Mesendoderm (in vitro differentiated cells): ENCODE results near the gene CCDC83.
"Not testable (repeated sequence)": the region's sequence is repeated elsewhere in the genome, so short reads cannot be mapped to it uniquely, and the experiment has no call there.

ENCODE experiments used
- DNase-seq: peaks from one replicate; pipeline ENCODE4 v3.0.0; 2013
- H2AK5ac ChIP-seq: 2 replicates; pipeline ENCODE4 v1.6.1; 2013; ENCODE audit warnings: low read length, inconsistent platforms
- H2BK120ac ChIP-seq: 2 replicates; pipeline ENCODE4 v1.6.1; 2013; ENCODE audit warnings: low read depth, mild to moderate bottlenecking, low read length, moderate library complexity, mixed read lengths
- H2BK15ac ChIP-seq: replicated peaks from 2 replicates; pipeline ENCODE4 v1.6.1; 2013; ENCODE audit warnings: low read depth, mild to moderate bottlenecking, moderate library complexity
- H2BK5ac ChIP-seq: 2 replicates; pipeline ENCODE4 v1.6.1; 2013; ENCODE audit warnings: low read length, inconsistent platforms
- H3K18ac ChIP-seq: 2 replicates; pipeline ENCODE4 v1.6.1; 2013; ENCODE audit warnings: mild to moderate bottlenecking, low read length, mixed read lengths
- H3K23ac ChIP-seq: one replicate; pipeline ENCODE4 v1.6.1; 2013; ENCODE audit warnings: low read length
- H3K27ac ChIP-seq: 2 replicates; pipeline ENCODE4 v1.5.1; 2013; ENCODE audit warnings: low read depth, mild to moderate bottlenecking, inconsistent platforms, low read length, moderate library complexity
- H3K27me3 ChIP-seq: 2 replicates; pipeline ENCODE4 v1.6.1; 2013; ENCODE audit warnings: low read length, control low read depth, mild to moderate bottlenecking, inconsistent platforms; ENCODE audit not compliant: insufficient read depth, poor library complexity
- H3K36me3 ChIP-seq: 2 replicates; pipeline ENCODE4 v1.6.1; 2013; ENCODE audit warnings: low read length, inconsistent platforms; ENCODE audit not compliant: control insufficient read depth, insufficient read depth
- H3K4ac ChIP-seq: one replicate; pipeline ENCODE4 v1.6.1; 2013; ENCODE audit warnings: low read depth, mild to moderate bottlenecking, low read length, moderate library complexity
- H3K4me1 ChIP-seq: 2 replicates; pipeline ENCODE4 v1.6.1; 2013; ENCODE audit warnings: low read depth, low read length, inconsistent platforms; ENCODE audit not compliant: control insufficient read depth
- H3K4me2 ChIP-seq: 2 replicates; pipeline ENCODE4 v1.6.1; 2013; ENCODE audit warnings: low read length
- H3K4me3 ChIP-seq: 2 replicates; pipeline ENCODE4 v1.5.1; 2013; ENCODE audit warnings: mild to moderate bottlenecking, low read length
- H3K56ac ChIP-seq: one replicate; pipeline ENCODE4 v1.6.1; 2013; ENCODE audit warnings: low read length
- H3K79me1 ChIP-seq: 2 replicates; pipeline ENCODE4 v1.6.1; 2013; ENCODE audit warnings: low read length, inconsistent platforms
- H3K79me2 ChIP-seq: 2 replicates; pipeline ENCODE4 v1.6.1; 2013; ENCODE audit warnings: mild to moderate bottlenecking, low read length; ENCODE audit not compliant: control insufficient read depth, insufficient read depth
- H3K9ac ChIP-seq: 2 replicates; pipeline ENCODE4 v1.6.1; 2013; ENCODE audit warnings: low read length, inconsistent platforms
- H4K5ac ChIP-seq: one replicate; pipeline ENCODE4 v1.6.1; 2013; ENCODE audit warnings: low read length
- H4K8ac ChIP-seq: one replicate; pipeline ENCODE4 v1.6.1; 2013; ENCODE audit warnings: low read depth, mild to moderate bottlenecking, control low read depth, low read length, moderate library complexity
- WGBS: extraction: QIAGEN DNeasy Blood & Tissue Kit; methylation state at CpG from one replicate; pipeline ENCODE4 v1.1.7; 2013; ENCODE audit warnings: low lambda C conversion rate, missing lambda C conversion rate; ENCODE audit not compliant: insufficient coverage; ENCODE audit errors: extremely low coverage; 5-methylcytosine and 5-hydroxymethylcytosine counted together

Gene CCDC83

DNA sequence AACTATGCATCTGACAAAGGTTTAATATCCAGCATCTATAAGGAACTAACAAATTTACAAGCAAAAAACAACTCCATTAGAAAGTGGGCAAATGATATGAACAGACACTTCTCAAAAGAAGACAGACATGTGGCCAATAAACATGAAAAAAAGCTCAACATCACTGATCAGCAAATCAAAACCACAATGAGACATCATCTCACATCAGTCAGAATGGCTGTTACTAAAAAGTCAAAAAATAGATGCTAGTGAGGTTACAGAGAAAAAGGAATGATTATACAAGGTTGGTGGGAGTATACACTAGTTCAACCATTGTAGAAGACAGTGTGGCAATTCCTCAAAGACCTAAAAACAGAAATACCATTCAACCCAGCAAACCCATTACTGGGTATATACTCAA is 14.3 kb upstream of the CCDC83 start:
- not testable (repeated sequence) for H3K4me2 ChIP-seq, H4K8ac ChIP-seq, H3K9ac ChIP-seq, H3K36me3 ChIP-seq, H2BK15ac ChIP-seq, H3K27me3 ChIP-seq, H3K79me2 ChIP-seq, H4K5ac ChIP-seq, H3K4me3 ChIP-seq, H3K4ac ChIP-seq, H3K23ac ChIP-seq, H3K56ac ChIP-seq, DNase-seq, H2AK5ac ChIP-seq, H3K18ac ChIP-seq, H3K4me1 ChIP-seq, H3K79me1 ChIP-seq, H2BK120ac ChIP-seq, H3K27ac ChIP-seq, H2BK5ac ChIP-seq

DNA sequence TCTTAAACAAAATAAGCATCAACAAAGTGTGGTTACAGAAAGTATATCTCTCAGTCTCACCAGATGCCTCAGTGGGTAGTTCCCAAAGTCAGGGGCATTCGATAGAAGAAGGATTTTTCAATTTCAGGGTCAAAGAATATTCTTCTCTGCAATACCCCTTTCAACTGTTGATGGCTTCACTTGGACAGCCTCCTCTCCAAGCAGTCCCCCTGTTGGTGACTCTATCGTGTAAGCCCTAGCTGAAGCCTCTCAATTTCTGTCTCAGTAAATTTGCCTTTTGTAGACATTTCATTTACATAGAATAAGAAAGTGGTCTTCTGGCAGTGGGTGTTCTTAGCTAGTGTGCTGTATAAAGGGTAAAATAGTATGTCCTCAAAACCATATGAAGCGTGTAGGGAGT is 11.3 kb upstream of the CCDC83 start:
- no peak overlapping the region for H3K4me3 ChIP-seq
- no CpG with 5 or more reads among the region's 3 CpGs for WGBS
- H3K79me1 ChIP-seq = no peaks in the 10 kb centered on the region
- no peak overlapping the region for H3K27ac ChIP-seq
- H4K8ac ChIP-seq = no peak overlapping the region
- no peaks in the 10 kb centered on the region for H3K79me2 ChIP-seq
- H2BK120ac ChIP-seq = no peak overlapping the region
- H3K23ac ChIP-seq = no peak overlapping the region
- H3K4ac ChIP-seq = no peak overlapping the region
- no peak overlapping the region for H4K5ac ChIP-seq
- no peak overlapping the region for H3K18ac ChIP-seq
- peak; percentile 26 for DNase-seq
- no peak overlapping the region for H3K56ac ChIP-seq
- H3K4me2 ChIP-seq = no peak overlapping the region
- H3K36me3 ChIP-seq = no peaks in the 10 kb centered on the region
- H3K27me3 ChIP-seq = no peaks in the 10 kb centered on the region
- H2BK15ac ChIP-seq = no peak overlapping the region
- peaks cover 2% of the 10 kb centered on the region for H3K4me1 ChIP-seq
- H3K9ac ChIP-seq = no peak overlapping the region
- no peak overlapping the region for H2BK5ac ChIP-seq
- no peak overlapping the region for H2AK5ac ChIP-seq

DNA sequence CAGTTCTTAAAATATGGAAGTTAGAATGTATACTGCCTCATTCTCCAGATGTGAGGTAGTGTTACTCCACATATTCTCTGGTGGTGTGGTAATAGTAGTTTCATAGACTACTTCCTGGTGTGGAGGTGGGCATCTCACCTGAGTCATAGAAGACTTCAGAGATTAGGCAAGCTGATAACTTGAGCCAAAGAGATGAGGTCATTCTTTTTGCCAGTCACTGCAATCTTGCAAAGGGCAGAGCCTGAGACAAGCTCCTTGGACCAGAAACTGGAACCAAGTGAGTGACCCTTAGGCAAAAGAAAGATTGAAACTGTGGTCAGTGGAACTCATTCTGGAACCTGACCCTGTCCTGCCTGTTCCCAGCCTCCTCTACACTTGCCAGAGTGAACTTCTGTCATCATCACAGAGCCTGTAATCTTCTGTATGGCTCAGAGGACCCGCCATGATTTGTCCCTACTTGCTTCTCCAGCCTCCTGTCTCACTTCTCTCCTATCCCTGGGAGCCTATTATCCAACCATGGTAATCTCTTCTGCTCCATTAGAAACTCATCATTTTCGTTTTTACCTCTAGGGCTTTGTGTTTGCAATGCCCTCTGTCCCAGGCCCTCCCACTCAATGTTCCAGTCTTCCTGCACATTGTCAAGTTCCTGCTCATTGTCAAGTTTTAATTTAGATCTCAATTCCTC is 10.6 kb upstream of the CCDC83 start:
- no peak overlapping the region for H3K23ac ChIP-seq
- no peak overlapping the region for H2BK120ac ChIP-seq
- no peak overlapping the region for H3K9ac ChIP-seq
- no peaks in the 10 kb centered on the region for H3K36me3 ChIP-seq
- WGBS = no CpG with 5 or more reads among the region's 2 CpGs
- no peak overlapping the region for H2AK5ac ChIP-seq
- H4K5ac ChIP-seq = no peak overlapping the region
- no peak overlapping the region for H3K56ac ChIP-seq
- H3K27ac ChIP-seq = no peak overlapping the region
- H3K4ac ChIP-seq = no peak overlapping the region
- H4K8ac ChIP-seq = no peak overlapping the region
- H2BK15ac ChIP-seq = no peak overlapping the region
- peak; percentile 81 for DNase-seq
- H3K79me2 ChIP-seq = no peaks in the 10 kb centered on the region
- H3K4me3 ChIP-seq = no peak overlapping the region
- no peaks in the 10 kb centered on the region for H3K27me3 ChIP-seq
- H3K4me2 ChIP-seq = no peak overlapping the region
- H3K79me1 ChIP-seq = no peaks in the 10 kb centered on the region
- peaks cover 2% of the 10 kb centered on the region for H3K4me1 ChIP-seq
- no peak overlapping the region for H2BK5ac ChIP-seq
- H3K18ac ChIP-seq = no peak overlapping the region

DNA sequence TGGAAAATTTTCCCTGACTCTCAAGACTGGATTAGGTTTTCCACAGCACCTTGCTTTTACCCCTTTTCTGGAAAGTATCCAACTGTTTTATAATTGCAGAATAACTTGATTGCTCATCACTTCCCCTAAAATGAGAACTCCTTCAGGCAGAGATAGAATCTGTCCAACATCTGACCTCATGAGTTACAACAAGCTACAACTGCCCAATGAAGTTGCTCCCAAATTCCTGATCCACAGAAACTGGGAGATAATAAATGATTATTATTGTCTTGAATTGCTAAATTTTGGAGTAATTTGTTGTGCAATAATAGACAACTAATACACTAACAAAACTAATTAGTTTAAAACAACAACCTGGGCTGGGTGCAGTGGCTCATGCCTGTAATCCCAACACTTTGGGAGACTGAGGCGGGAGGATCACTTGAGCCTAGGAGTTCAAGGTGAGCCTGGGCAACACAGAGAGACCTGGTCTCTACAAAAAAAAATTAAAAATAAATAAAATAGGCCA is 10.0 kb upstream of the CCDC83 start:
- Histone ChIP-seq H3K18ac (no peak overlapping the region), H3K56ac (no peak overlapping the region), H4K5ac (no peak overlapping the region), H3K4me3 (no peak overlapping the region), H3K36me3 (no peaks in the 10 kb centered on the region), H3K27ac (no peak overlapping the region), H2BK5ac (no peak overlapping the region), H4K8ac (no peak overlapping the region), H3K9ac (no peak overlapping the region), H2BK120ac (no peak overlapping the region), H3K23ac (no peak overlapping the region), H3K4ac (no peak overlapping the region), H3K79me1 (no peaks in the 10 kb centered on the region), H2AK5ac (no peak overlapping the region), H2BK15ac (no peak overlapping the region), H3K4me2 (no peak overlapping the region), H3K4me1 (peaks cover 2% of the 10 kb centered on the region), H3K27me3 (no peaks in the 10 kb centered on the region), H3K79me2 (no peaks in the 10 kb centered on the region)
- no peak for DNase-seq
- WGBS = no CpG with 5 or more reads among the region's 1 CpG

DNA sequence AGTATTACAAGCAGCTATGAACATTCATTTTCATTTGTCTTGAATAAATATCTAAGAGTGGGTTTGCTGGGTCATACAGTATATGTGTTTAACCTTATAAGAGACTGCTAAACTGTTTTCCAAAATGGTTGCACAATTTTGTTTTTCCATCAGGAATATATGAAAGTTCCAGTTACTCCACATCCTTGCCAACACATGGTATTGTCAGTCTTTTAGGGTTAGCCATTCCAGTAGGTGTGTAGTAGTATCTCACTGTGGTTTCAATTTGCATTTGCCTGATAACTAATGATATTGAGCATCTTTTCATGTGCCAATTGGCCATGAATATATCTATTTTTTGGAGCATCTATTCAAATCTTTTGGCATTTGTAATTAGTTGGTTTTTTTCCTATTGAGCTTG is 7.7 kb upstream of the CCDC83 start:
- Histone ChIP-seq H3K79me1 (no peaks in the 10 kb centered on the region), H2BK5ac (no peak overlapping the region), H3K18ac (no peak overlapping the region), H3K4me2 (no peak overlapping the region), H3K27ac (no peak overlapping the region), H3K23ac (no peak overlapping the region), H2BK15ac (no peak overlapping the region), H3K4me1 (peaks cover 2% of the 10 kb centered on the region), H2BK120ac (no peak overlapping the region), H3K27me3 (no peaks in the 10 kb centered on the region), H3K4ac (no peak overlapping the region), H4K8ac (no peak overlapping the region), H3K9ac (no peak overlapping the region), H4K5ac (no peak overlapping the region), H3K4me3 (no peak overlapping the region), H2AK5ac (no peak overlapping the region), H3K56ac (no peak overlapping the region), H3K36me3 (no peaks in the 10 kb centered on the region), H3K79me2 (no peaks in the 10 kb centered on the region)
- no peak for DNase-seq

DNA sequence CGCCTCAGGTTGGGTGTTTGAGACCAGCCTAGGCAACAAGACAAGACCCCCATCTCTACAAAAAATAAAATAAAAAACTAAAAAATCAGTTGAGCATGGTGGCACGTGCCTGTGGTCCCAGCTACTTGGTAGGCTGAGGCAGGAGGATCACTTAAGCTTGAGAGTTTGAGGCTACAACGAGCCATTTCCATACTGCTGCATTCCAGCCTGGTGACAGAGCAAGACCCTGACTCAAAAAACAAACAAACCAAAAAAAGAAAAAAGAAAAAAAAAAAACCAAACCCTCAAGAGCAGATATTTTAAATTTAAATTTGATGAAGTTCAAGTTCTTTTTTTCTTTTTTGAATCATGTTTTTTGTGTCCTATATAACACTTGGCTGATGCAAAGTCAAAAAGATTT is 7.2 kb upstream of the CCDC83 start:
- Histone ChIP-seq H3K23ac (no peak overlapping the region), H2BK15ac (no peak overlapping the region), H3K27ac (no peak overlapping the region), H3K79me1 (no peaks in the 10 kb centered on the region), H3K36me3 (no peaks in the 10 kb centered on the region), H3K9ac (no peak overlapping the region), H3K79me2 (no peaks in the 10 kb centered on the region), H2BK120ac (no peak overlapping the region), H3K4me1 (peaks cover 2% of the 10 kb centered on the region), H3K27me3 (no peaks in the 10 kb centered on the region), H4K8ac (no peak overlapping the region), H2BK5ac (no peak overlapping the region), H2AK5ac (no peak overlapping the region), H3K4me2 (no peak overlapping the region), H3K4me3 (no peak overlapping the region), H3K56ac (no peak overlapping the region), H4K5ac (no peak overlapping the region), H3K18ac (no peak overlapping the region), H3K4ac (no peak overlapping the region)
- no CpG with 5 or more reads among the region's 3 CpGs for WGBS
- peak; percentile 27 for DNase-seq
